ENCODE results near the gene SPINK6.

The SPINK6 gene

GRCh38 chr5:148202531-148203203 lies at the start of gene SPINK6:
Gene SPINK6, plus strand, starts transcription at chr5:148203042. Its CDS starts 55 bp downstream, at chr5:148203097.
- TF ChIP-seq CTCF (conservative IDR thresholded peaks at IDR 0.05; ENCODE audit: control insufficient read depth, insufficient read depth, low read depth, low read length), result no peak
- DNase-seq (ENCODE audit: low read depth), result peak; percentile 7
- no peak within 1 kb of the TSS for H3K4me3 ChIP-seq (ENCODE audit: control insufficient read depth, low read depth, low read length)

- no peak for TF ChIP-seq CTCF (conservative IDR thresholded peaks at IDR 0.05; ENCODE audit: control insufficient read depth, insufficient read depth, low read depth, low read length)
- no peak overlapping the region for H3K4me3 ChIP-seq (ENCODE audit: control insufficient read depth, low read depth, low read length)
- no peak for DNase-seq (ENCODE audit: low read depth)
Measured at GRCh38 chr5:148156609-148157008, 46.2 kb upstream of the SPINK6 start.

- H3K4me3 ChIP-seq (ENCODE audit: control insufficient read depth, low read depth, low read length), result no peak overlapping the region
- DNase-seq (ENCODE audit: low read depth), result no peak
- TF ChIP-seq CTCF (conservative IDR thresholded peaks at IDR 0.05; ENCODE audit: control insufficient read depth, insufficient read depth, low read depth, low read length), result no peak
Measured at GRCh38 chr5:148162038-148162437, 40.8 kb upstream of the SPINK6 start.

GRCh38 chr5:148163345-148163744 lies 39.5 kb upstream of the SPINK6 start:
- no peak for DNase-seq (ENCODE audit: low read depth)
- no peak for TF ChIP-seq CTCF (conservative IDR thresholded peaks at IDR 0.05; ENCODE audit: control insufficient read depth, insufficient read depth, low read depth, low read length)
- no peak overlapping the region for H3K4me3 ChIP-seq (ENCODE audit: control insufficient read depth, low read depth, low read length)

- no peak for DNase-seq (ENCODE audit: low read depth)
- no peak overlapping the region for H3K4me3 ChIP-seq (ENCODE audit: control insufficient read depth, low read depth, low read length)
- no peak for TF ChIP-seq CTCF (conservative IDR thresholded peaks at IDR 0.05; ENCODE audit: control insufficient read depth, insufficient read depth, low read depth, low read length)
Measured at GRCh38 chr5:148166550-148167283, 36.1 kb upstream of the SPINK6 start.

GRCh38 chr5:148168246-148168645 lies 34.6 kb upstream of the SPINK6 start, which contains the start of gene SPINK14:
Gene SPINK14, plus strand, starts transcription at chr5:148168546. Its CDS starts 1,187 bp downstream, at chr5:148169733.
- H3K4me3 ChIP-seq (ENCODE audit: control insufficient read depth, low read depth, low read length), result no peak within 1 kb of the TSS
- DNase-seq (ENCODE audit: low read depth), result no peak
- no peak for TF ChIP-seq CTCF (conservative IDR thresholded peaks at IDR 0.05; ENCODE audit: control insufficient read depth, insufficient read depth, low read depth, low read length)
